Measurements from ENCODE around the gene HSPE1. TPM values are rescaled to one million over a fixed set of nuclear protein-coding genes. Genes with fewer than 3 reads are reported as not detected.
A peak's percentile ranks its signal among the peaks of the same experiment; 100 is the strongest.
"Not testable (repeated sequence)": the region's sequence is repeated elsewhere in the genome, so short reads cannot be mapped to it uniquely, and the experiment has no call there.

Gene HSPE1
- total RNA-seq, 1 experiment from 2014 or later: 372 TPM

DNA sequence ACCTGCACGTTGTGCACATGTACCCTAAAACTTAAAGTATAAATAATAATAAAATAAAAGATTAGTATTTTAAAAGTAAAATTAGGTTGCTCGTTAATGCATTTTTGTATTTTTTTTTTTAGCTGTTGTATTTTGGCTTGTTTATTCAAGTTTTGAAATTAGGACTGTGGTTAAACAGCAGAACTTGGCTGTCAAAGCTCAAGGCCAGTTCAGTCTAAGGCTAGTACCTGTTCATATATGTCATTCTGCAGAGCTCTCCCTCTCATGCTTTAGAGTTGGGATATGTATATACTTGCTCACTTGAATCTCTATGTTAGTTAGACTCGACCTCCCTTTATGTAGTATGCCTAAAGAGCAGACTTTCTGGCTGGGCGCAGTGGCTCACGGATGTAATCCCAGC is 48.4 kb downstream of the HSPE1 start:
- POLR2A ChIA-PET: interaction anchor here (0.7 kb wide), 1 partner anchor 525 kb away, joined by 3 read pairs; no protein-coding TSS in a partner anchor
- CTCF ChIA-PET: no interaction called here
- Mint-ChIP-seq H3K27ac (peak overlapping the region; percentile 60), H3K27me3 (ENCODE audit: low read depth) (no peaks in the 10 kb centered on the region), H3K36me3 (peaks cover 43% of the 10 kb centered on the region), H3K9me3 (no peaks in the 10 kb centered on the region), H3K4me3 (no peak overlapping the region), H3K4me1 (no peaks in the 10 kb centered on the region)
- ATAC-seq (no peak), DNase-seq (ENCODE audit: low spot score) (no peak)
- TF ChIP-seq PRRX2 (CRISPR knock-in tag; IDR thresholded peaks at IDR 0.05): no peak

DNA sequence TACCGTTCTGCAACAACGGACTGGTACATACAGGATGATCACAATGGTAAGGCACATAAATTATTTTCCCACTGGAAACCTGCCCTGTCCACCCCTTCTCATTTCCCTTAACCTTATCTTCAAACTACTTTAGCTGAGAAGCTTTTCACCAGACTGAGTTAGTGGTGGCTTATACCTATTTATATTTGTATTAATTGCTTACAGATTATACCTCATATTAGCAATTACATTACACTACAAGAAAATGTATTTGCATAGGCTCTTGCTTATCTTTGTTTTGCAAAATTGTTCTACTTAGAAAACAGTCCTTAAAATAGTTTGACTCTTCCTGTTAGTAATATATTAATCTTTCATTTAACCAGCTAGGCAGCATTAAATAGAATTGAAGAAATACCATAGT is 51.1 kb downstream of the HSPE1 start:
- H3K4me1 Mint-ChIP-seq; POLR2A ChIA-PET; ATAC-seq; H3K4me3 Mint-ChIP-seq; H3K27ac Mint-ChIP-seq; CTCF ChIA-PET; DNase-seq (ENCODE audit: low spot score); H3K9me3 Mint-ChIP-seq; H3K27me3 Mint-ChIP-seq (ENCODE audit: low read depth): not testable (repeated sequence)
- peaks cover 40% of the 10 kb centered on the region for H3K36me3 Mint-ChIP-seq

Other genes starting within 250 kb of the HSPE1 start
- 0.68 to 0.85 TPM (median 0.71 TPM) in 3 replicates for gene ANKRD44, start 189.6 kb upstream of the HSPE1 start, total RNA-seq (2021)
- 277 to 321 TPM (median 296 TPM) in 3 replicates for gene SF3B1, start 65.4 kb upstream of the HSPE1 start, total RNA-seq (2021)
- gene COQ10B, start 46.8 kb upstream of the HSPE1 start, total RNA-seq (2021): 17.7 to 21.7 TPM (median 19.9 TPM) in 3 replicates
- 995 to 1,024 TPM (median 1,000 TPM) in 3 replicates for gene HSPD1, start 539 bp upstream of the HSPE1 start, total RNA-seq (2021)
- 40.8 to 55.7 TPM (median 47.8 TPM) in 3 replicates for gene MOB4, start 15.7 kb downstream of the HSPE1 start, total RNA-seq (2021)
- 1.1 to 1.9 TPM (median 1.5 TPM) in 3 replicates for gene RFTN2, start 175.2 kb downstream of the HSPE1 start, total RNA-seq (2021)
- gene MARS2, start 205.0 kb downstream of the HSPE1 start, total RNA-seq (2021): 24.8 to 32.2 TPM (median 25.6 TPM) in 3 replicates